ENCODE measurements around the gene LMOD1. TPM values are rescaled to one million over a fixed set of nuclear protein-coding genes. Genes with fewer than 3 reads are reported as not detected.
"Not testable (repeated sequence)": the region's sequence is repeated elsewhere in the genome, so short reads cannot be mapped to it uniquely, and the experiment has no call there.

LMOD1 gene
- total RNA-seq, 1 donor from 2014 or later: 83.6 TPM

DNA sequence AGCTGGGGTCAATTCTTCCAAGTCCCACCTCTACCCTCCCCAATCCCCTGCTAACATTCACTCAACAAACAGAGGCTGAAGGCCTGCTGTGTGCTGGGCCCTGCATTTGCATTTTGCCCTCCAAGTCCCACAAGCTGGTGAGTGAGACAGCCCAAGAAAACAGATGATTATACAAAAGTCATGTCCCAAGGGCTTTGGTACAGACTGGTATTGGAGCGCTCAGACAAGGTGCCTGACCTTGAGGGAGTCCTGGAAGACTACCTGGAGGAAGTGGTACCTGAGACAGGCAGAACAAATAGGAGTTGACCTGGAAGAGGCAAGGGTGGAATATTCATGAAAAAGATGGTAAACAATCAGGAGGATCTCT lies 4.2 kb downstream of the LMOD1 start:
- Mint-ChIP-seq H3K4me3 (ENCODE audit: unreplicated experiment) (peak overlapping the region; percentile 53), H3K27me3 (ENCODE audit: low read depth) (no peaks in the 10 kb centered on the region), H3K9me3 (ENCODE audit: low read depth) (no peaks in the 10 kb centered on the region), H3K4me1 (ENCODE audit: low read depth) (peaks cover 82% of the 10 kb centered on the region), H3K36me3 (ENCODE audit: low read depth) (no peaks in the 10 kb centered on the region), H3K27ac (ENCODE audit: unreplicated experiment) (peak overlapping the region; percentile 79)
- DNase-seq (ENCODE audit: low spot score): no peak
- TF ChIP-seq, protein P1, sequence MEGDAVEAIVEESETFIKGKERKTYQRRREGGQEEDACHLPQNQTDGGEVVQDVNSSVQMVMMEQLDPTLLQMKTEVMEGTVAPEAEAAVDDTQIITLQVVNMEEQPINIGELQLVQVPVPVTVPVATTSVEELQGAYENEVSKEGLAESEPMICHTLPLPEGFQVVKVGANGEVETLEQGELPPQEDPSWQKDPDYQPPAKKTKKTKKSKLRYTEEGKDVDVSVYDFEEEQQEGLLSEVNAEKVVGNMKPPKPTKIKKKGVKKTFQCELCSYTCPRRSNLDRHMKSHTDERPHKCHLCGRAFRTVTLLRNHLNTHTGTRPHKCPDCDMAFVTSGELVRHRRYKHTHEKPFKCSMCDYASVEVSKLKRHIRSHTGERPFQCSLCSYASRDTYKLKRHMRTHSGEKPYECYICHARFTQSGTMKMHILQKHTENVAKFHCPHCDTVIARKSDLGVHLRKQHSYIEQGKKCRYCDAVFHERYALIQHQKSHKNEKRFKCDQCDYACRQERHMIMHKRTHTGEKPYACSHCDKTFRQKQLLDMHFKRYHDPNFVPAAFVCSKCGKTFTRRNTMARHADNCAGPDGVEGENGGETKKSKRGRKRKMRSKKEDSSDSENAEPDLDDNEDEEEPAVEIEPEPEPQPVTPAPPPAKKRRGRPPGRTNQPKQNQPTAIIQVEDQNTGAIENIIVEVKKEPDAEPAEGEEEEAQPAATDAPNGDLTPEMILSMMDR (IDR thresholded peaks at IDR 0.05): no peak

DNA sequence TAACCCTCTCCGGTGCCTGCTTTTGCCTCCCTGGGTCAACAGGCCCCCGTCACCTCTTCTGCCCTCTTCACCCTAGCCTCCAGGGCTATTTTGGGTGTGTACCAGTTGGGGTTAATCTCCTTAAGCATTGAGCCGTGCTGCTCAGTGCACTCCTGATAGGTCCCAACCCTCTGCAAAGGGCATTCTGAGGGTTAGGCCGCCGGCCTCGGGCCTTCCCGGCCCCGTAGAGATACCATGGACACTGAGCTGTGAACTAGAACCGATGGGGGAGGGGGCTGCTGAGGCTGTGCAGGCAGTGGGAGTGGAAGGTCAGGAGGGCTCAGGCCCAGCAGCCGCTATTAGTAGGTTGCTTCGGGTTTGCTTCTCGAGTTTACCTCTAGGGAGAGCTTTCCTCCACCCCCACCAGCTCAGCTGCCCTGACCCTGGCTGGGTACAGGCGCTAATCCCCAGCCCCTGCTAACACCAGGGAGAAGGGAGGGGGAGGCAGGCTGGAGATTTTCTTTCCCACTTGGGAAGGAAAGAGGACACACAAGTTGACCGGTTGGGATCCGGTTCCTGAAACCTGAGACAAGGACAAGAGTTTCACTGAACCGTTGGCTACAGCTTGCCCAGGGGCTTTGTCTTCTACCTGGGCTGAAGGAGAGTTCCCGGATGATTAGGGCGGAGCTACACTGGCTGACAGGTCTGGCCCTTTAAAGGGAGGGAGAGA lies 4.8 kb downstream of the LMOD1 start:
- TF ChIP-seq, protein P1 (IDR thresholded peaks at IDR 0.05): no peak
- Mint-ChIP-seq H3K36me3 (ENCODE audit: low read depth) (no peaks in the 10 kb centered on the region), H3K4me3 (ENCODE audit: unreplicated experiment) (peak overlapping the region; percentile 53), H3K27ac (ENCODE audit: unreplicated experiment) (peak overlapping the region; percentile 79), H3K9me3 (ENCODE audit: low read depth) (no peaks in the 10 kb centered on the region), H3K4me1 (ENCODE audit: low read depth) (peaks cover 77% of the 10 kb centered on the region), H3K27me3 (ENCODE audit: low read depth) (no peaks in the 10 kb centered on the region)
- DNase-seq (ENCODE audit: low spot score): no peak

DNA sequence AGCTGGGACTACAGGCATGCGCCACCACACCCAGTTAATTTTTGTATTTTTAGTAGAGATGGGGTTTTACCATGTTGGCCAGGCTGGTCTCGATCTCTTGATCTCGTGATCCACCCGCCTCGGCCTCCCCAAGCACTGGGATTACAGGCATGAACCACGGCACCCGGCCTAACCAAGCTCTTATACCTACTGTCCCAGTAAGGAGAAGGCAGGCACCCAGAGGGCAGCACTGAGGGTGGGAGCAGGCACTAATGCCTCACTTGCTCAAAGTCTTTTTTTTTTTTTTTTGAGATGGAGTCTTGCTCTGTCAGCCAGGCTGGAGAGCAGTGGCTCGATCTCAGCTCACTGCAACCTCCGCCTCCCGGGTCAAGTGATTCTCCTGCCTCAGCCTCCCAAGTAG lies 6.0 kb downstream of the LMOD1 start:
- DNase-seq (ENCODE audit: low spot score); H3K27ac Mint-ChIP-seq (ENCODE audit: unreplicated experiment); H3K4me3 Mint-ChIP-seq (ENCODE audit: unreplicated experiment); H3K27me3 Mint-ChIP-seq (ENCODE audit: low read depth); H3K36me3 Mint-ChIP-seq (ENCODE audit: low read depth); H3K9me3 Mint-ChIP-seq (ENCODE audit: low read depth): not testable (repeated sequence)
- H3K4me1 Mint-ChIP-seq (ENCODE audit: low read depth): peaks cover 68% of the 10 kb centered on the region

DNA sequence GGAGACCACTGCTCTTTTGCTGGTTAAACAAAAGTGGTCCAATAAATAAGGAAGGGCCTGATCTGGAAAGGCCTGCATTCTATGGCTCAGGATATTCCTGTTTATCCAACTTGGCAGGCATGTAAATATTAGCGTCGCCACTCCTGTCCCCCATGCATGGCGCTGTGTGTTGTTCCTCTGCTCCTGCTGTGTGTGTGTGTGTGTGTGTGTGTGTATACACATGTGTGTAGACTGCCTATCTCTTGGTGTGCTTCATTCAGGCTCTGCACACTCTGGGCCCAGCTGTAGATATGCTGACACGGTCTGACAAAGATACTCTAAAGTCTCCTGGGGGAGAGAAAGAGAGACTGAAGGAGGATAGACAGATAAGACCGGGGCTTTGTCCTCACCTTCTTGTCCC lies 6.8 kb downstream of the LMOD1 start:
- Mint-ChIP-seq H3K4me3 (ENCODE audit: unreplicated experiment) (no peak overlapping the region), H3K27ac (ENCODE audit: unreplicated experiment) (peak overlapping the region; percentile 62), H3K9me3 (ENCODE audit: low read depth) (no peaks in the 10 kb centered on the region), H3K27me3 (ENCODE audit: low read depth) (no peaks in the 10 kb centered on the region), H3K36me3 (ENCODE audit: low read depth) (peaks cover 4% of the 10 kb centered on the region), H3K4me1 (ENCODE audit: low read depth) (peaks cover 67% of the 10 kb centered on the region)
- TF ChIP-seq, protein P1 (IDR thresholded peaks at IDR 0.05): no peak
- DNase-seq (ENCODE audit: low spot score): no peak

DNA sequence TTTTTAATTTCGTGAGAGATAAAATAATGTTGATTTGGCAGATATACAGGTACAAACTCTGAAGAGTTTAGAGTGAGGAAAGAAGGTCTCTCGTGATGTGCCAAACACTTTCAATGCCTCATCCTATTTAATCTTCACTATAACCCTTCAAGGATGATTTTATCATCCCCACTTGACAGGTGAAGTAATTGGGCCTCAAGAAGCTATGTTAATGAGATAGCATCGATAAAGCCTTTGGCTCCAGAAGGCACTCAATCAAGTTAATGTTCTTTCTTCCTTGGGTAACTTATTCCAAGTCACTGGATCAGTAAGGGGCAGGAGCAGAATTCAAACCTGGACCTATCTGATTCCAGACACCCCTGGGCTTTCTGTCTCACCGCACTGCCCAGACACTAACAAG lies 7.2 kb downstream of the LMOD1 start:
- peaks cover 67% of the 10 kb centered on the region for H3K4me1 Mint-ChIP-seq (ENCODE audit: low read depth)
- peak overlapping the region; percentile 74 for H3K27ac Mint-ChIP-seq (ENCODE audit: unreplicated experiment)
- TF ChIP-seq, protein P1 (IDR thresholded peaks at IDR 0.05): no peak
- H3K36me3 Mint-ChIP-seq (ENCODE audit: low read depth): peaks cover 4% of the 10 kb centered on the region
- DNase-seq (ENCODE audit: low spot score): no peak
- H3K9me3 Mint-ChIP-seq (ENCODE audit: low read depth): no peaks in the 10 kb centered on the region
- no peak overlapping the region for H3K4me3 Mint-ChIP-seq (ENCODE audit: unreplicated experiment)
- H3K27me3 Mint-ChIP-seq (ENCODE audit: low read depth): no peaks in the 10 kb centered on the region

DNA sequence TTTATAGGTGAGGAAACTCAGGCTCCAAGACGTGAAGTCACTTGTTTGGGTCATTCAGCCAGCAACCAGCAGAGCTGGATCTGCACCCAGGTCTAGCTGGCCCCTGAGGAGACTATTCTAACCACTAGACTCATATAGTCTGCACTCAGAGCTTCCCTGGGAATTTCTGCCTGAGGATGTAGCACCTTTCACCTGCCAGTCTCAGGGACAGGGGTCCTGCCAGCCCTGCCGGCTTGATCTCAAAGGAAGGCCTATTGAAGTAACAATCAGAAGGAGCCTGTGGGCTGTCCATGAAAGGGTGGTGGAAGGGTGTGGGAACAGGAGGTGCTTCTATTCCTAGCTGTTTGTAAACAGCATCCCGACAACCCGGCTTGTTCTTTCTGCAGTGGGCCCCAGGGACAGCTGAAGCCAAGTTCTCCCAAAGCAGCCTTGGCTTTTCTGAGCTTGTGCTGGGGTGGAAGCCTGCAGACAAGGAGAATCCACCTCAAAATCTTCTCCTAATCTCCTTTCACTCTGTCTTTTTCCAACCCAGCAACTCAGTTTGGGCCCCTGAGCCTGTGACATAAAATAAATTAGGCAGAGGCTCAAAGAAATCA lies 7.8 kb downstream of the LMOD1 start:
- Mint-ChIP-seq H3K36me3 (ENCODE audit: low read depth) (peaks cover 4% of the 10 kb centered on the region), H3K4me3 (ENCODE audit: unreplicated experiment) (no peak overlapping the region), H3K4me1 (ENCODE audit: low read depth) (peaks cover 65% of the 10 kb centered on the region), H3K9me3 (ENCODE audit: low read depth) (no peaks in the 10 kb centered on the region), H3K27ac (ENCODE audit: unreplicated experiment) (peak overlapping the region; percentile 89), H3K27me3 (ENCODE audit: low read depth) (no peaks in the 10 kb centered on the region)
- no peak for DNase-seq (ENCODE audit: low spot score)
- TF ChIP-seq, protein P1 (IDR thresholded peaks at IDR 0.05): no peak
